Hippocampal formation (tissue), 2 donors: Measurements from ENCODE around the gene CDC25A.

ENCODE experiments used
- DNase-seq, 2 donors: peaks; one replicate each; lab custom pipeline; 2025; lab: John Stamatoyannopoulos, UW

CDC25A gene

DNA sequence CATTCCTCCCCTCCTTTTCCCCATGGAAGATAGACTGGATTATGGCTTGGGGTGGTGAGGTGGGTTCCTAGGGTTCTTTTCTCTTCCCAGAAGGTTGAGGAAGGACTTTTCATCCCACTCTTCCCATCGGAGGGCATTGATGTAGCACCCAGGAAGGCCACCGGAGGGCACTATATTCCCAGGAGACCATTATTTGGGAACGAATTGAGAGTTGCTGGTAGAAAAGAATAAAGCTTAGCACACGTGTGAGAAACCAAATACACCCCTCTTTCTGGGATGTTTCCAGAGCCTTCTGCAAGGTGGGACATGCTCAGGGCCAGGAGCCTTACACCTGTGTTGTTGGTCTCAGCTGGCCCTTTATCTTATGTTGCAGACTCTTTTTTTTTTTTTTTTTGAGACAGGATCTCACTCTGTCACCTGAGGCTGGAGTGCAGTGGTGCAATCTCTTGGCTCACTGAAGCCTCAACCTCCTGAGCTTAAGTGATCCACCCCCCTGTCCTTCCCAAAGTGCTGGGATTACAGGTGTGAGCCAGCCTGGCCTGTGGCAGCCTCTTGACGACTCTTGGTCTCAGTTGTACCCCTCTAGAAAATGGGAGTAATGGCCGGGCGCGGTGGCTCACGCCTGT, 6.3 kb upstream of the CDC25A start:
- DNase-seq, result peak; percentile 11 to 33

DNA sequence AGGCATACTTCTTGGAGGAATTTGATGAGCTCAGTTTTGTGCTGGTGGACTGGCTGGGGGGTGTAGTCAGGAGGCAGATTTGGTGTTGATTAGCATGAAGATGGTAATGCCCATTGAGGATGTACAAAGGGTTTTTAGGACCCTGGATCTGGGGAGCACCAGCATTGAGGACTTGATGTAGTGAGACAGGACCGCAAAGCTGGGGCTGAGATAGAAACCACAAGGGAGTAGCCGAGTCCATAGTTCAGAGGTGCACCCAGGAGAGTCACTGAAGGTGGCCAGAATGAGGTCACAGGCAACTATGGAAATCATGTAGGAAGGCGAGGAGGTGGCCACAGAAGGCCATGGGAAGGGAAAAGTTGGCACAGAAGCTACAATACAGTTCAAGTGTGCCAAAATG, 2.7 kb upstream of the CDC25A start:
- no peak for DNase-seq

DNA sequence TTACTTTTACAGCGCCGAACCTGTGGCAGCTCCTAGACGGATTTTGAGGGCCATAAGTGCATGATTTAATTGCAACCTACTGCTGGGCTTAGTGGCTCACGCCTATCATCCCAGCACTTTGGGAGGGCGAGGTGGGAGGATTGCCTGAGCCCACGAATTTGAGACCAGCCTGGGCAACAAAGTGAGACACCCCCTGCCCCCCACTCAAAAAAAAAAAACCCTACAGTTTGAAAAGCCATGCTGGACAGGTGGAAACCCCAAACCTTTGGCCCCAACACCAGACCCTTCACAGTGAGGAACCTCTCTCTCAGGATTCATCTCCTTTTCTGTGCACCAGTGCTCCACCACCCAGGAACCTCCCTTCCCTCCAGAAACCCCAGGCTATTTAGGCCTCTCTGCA, 1.1 kb upstream of the CDC25A start:
- no peak for DNase-seq

DNA sequence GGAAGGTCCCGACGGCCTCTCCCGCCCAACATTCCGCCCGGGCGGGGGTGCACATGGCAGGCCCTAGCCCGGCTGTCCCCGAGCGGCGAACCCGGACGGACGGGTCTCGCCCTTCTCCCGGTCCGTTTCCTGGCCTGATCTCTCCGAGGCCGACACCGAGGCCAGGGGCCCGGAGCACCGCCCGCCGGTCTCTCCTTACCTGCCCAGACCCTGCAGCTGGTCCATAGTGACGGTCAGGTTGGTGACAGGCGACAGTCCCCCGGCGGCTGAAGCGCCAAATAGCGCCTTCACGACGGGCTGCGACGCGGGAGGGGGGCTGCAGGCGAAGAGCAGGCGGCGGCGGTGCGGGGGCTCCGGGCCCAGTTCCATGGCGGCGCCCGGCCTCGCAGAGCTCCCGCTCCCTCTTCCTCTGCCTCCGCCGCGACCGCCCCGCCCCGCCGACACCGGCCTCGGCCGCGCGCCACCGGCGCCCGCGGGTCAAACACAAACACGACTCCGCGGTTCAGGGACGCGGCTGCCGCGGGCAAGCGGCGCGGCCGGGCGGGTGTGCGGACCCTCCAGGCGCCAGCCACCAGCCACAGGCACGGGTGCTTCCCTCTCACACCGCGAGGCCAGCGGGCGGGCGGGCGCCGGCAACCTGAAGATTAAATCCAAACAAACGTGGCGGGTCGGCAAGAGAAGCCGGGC, 495 bp downstream of the CDC25A start:
- no peak for DNase-seq

DNA sequence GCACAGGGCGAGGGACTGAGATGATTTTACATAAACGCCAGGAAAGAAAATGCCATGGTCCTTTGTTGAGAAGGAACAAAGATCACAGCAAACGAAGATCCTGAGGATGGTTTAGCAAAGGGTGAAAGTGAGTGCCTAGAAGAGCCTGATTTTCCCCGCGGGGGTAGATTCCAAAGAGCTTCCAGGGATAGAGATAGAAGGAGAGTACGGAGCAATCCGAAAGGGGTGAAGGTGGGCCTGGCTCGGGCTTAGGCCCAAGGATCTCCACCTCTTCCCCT, 977 bp downstream of the CDC25A start:
- DNase-seq, result no peak

DNA sequence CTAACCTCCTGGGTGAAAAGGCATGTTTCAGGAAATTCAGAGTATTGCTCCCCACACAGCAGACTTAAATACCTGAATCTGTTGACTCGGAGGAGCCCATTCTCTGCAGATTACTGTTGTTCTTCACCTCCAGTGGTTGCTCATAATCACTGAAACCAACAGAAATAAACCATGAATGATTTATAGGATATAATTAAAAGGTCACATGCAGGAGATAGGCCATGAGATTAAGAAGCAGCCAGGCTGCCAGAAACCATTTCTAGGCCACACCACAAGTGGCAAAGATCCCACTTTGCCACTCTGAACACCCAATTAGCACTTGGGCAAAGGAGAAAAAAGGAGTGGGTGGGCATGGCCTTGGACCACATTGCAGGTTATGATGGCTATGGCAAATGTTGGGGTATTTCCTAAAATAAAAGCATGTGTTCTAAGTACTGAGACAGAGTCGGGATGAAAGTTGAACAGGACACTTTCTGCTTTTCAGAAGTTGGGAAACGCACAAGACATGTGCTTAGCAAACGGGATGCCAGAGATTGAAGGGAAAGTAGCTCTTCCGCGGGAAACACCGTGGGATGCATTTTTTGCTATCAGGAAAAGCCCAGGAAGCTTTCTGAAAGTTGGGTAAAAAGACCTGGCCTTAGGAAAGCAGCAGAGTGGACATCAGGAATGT, 1.5 kb downstream of the CDC25A start:
- no peak for DNase-seq

DNA sequence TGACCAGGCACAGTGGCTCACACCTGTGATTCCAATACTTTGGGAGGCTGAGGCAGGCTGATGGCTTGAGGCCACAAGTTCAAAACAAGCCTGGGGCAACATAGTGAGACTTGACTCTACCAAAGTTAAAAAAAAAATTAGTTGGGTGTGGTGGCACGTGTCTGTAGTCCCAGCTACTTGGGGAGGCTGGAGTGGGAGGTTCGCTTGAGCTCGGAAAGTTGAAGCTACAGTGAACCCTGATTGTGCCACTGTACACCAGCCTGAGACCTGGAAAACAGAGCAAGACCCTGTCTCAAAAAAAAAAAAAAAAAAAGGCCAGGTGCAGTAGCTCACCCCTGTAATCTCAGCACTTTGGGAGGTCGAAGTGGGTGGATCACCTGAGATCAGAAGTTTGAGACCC, 3.1 kb downstream of the CDC25A start:
- DNase-seq, result no peak

DNA sequence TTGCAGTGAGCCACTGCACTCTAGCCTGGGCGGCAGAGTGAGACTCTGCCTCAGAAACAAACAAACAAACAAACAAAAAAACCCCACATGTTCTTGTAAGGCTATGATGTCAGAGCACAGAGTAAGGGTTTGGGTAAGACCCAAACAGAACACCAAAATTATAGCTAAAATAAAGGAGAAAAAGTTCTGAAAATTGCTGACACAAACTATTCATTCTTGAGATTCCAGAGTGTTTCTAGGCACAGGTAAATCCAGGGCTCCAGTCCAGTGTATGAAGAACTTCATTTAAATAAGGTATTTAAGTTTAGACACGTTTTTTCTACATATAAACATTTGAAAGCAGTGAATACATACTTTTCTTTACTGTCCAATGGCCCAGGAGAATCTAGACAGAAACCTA, 3.9 kb downstream of the CDC25A start:
- no peak for DNase-seq

DNA sequence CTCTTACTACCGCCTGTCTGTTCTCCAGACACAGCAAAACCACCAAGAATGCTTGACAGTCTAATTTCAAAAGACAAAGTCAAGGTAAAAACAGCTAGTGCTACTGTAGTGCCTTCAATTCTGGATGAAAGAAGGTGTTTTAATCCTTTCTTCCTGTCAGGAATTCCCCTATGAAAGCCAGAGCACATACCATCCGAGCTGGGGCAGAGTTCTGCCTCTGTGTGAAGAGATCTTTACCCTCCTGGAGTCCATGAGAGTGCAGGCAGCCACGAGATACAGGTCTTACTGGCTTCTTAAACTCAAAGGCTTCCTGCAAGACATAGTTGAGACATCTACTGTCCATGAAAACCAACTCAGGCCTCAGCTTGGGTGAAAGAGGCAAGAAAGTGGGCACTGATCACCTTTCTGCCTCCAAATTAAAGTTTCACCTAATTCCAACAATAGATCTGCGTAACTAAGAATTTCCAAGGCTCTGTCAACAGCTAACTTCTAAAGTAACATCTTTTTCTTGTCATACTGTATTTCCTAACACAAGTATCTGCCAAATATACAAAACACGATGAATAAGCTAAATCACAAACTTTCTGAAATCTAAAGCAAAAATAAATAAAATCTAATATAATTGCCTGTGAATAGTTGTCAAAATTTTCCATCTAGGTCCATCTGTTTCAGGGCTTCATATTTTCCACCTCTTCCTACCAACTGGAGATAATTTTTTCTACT, 7.5 kb downstream of the CDC25A start:
- no peak for DNase-seq

DNA sequence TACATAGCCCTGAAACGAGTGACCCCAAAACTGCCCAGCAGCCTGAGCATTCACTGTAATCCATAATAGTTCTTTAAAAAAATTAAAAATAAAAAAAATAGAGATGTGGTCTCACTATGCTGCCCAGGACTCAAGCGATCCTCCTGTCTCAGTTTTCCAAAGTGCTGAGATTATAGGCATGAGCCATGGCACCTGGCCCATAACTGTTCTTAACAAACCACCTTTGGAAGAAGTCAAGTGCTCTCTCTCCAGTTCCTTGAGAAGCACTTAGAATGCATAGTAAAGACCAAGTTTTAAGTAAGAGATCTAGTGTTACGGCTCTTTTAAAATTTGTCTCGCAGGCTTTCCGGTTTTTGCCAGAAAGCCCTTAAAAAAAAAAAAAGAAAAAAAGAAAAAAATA, 8.2 kb downstream of the CDC25A start:
- DNase-seq, result no peak

DNA sequence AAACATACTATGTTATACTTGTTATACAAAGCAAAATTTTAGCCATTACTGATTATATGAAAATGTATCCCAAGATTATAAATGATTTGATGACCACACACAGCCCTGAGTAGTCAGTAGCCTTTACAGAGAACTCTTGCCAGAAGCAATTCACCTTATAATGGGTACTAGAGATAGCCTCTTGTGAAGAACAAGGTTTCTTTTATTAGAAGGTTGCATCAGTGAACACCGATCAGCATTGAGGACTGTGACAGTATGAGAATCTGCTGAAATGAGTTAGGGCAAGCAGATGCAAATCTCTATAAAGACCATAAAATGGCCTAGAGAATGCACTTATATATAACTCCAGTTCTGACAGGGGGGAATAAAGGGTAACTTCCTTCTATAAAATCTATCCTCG, 10.1 kb downstream of the CDC25A start:
- no peak for DNase-seq

DNA sequence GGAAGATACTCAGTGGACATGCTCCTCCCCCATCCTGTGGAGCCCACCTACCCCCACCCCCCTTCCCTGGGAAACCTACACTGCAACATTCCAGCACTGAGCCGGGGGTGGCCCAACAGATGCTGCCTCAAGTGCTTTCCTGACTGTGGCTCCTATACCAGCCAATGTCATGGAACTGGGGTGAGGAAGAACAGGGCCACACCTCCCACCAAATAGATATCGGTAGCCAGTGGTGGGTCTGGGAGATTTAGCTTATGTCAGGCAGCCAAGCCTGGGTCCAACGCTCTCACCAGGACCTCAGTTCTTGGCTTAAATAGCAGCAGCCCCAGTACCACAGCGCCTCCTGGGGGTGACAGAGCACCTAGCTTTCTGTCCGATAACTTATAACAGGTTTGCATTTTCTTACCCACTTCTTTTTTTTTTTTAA, 30.3 kb downstream of the CDC25A start:
- DNase-seq, result peak in 1 of 2 donors; percentile 13

DNA sequence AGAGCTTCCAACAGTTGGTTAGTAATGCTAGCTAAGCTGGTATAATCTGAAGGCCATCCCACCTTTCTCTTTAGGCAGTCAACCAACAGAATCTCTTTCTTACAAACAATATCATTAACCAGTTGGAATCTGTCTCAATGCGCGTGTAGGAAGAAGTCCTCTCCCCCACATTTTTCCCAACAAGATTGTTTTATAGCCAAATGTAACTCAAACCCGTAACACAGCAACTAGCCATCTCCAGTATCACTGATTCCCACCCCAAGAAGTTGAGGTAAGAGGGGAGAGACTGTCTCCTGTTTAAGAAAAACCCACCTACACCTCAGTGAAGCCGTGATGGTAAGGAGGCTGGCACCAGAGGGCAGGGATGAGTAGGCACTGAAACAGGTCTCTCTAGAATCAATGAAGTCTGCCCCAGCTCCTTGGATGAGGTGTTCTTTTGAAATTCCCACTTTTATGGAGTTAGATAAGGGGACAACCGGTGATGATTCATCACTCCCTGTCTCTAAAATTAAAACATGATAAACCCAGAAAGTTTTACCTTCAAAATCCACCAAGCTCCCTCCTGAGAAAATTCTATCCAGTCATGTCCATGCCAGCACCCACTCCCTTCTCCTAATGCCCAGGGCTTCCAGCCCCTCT, 30.9 kb downstream of the CDC25A start:
- no peak for DNase-seq

DNA sequence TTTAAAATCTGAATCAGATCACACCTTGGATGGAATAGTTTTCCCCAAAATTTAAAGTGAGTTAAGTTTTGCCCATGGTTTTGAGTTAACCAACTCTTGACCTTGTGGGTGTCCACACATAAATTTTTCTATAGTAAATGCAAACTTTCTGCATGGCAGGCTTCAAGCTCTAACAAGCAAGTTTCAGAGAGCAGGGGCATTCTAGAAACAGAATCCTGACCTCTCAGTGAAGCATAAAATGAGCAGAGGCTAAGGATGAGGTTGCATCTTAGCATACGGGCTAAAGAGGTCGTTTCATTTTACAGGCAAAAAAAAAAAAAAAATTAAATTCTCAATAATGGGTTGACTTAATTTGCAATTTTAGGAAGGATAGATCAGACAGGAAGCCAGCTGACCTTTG, 32.1 kb downstream of the CDC25A start:
- no peak for DNase-seq

DNA sequence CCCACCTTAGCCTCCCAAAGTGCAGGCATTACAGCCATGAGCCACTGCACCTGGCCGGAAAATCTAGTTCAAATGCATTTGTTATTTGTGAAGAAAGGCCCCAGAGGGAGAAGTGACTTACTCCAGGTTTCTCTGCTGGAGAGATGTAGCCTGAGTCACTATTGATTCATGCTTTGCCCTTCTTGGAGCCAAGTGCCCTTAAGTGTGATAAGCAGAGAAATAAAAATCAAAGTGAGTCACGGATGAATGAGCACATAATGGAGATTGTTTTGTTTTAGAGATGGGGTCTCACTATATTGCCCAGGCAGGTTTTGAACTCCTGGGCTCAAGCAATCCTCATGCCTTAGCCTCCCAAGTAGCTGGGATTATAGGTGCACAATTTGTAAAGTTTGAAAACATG, 33.1 kb downstream of the CDC25A start:
- DNase-seq, result no peak

DNA sequence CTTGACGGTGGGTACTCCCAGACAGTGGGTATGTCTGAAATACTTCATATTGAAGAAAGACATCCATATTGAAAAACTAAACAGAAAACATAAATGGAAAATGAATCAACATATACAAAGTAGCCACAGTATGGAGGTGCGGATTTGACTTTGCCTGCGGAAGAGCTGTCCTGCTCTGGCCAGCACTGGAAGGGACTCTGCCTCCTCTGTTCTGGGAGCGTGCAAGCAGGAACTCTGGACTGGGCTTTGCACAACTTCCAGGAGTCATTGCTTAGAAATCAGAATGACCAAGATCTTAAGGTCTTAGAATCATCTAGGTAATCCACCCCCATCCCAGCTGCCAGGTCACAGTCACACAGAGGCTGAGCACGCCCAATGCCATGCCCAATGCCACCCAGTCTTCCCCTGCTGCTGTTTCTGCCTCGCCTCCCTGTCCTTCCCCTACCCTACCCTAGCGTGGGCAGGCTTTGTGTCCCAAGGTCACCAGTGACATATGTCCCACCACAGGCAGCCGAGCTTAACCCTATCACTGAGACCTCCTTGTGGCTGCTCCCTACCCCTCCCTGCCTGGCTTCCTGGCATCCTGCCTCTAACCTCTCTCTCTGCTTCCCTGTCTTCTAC, 36.3 kb downstream of the CDC25A start:
- no peak for DNase-seq

DNA sequence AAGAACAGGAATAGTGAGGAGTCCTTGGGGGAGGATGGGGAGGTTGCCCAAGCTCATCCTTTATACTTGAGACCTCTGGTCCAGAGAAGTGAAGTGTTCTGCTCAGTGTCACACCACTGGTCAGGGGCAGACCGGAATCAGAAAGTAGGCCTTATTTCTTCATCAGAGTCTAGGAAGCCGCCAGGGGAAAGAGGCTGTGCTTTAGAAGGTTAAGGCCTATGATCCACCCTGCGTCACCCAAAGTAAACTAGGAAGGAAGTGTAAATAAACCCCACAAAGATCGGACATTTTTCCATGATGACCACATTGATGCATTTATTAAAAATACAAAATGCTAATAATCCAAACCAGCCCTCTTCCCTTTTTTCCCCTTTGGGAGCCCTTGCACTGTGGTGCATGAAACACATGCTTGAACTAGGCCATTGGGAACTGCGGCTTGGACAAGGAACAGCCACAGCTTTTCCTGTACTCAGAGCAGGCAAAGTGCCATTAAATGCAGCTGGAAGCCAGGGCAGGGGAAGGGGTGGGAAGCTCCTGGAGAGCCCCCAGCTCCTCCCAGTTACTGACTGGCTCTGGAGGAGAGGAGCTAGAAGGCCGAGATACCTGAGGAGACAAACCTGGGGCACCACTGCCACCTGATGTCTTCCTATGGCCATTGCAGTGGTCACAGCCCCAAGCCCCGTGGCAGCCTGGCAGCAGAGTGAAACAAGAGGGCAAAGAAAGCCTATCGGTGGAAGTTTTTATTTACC, 37.0 kb downstream of the CDC25A start:
- peak; percentile 59 to 66 for DNase-seq

DNA sequence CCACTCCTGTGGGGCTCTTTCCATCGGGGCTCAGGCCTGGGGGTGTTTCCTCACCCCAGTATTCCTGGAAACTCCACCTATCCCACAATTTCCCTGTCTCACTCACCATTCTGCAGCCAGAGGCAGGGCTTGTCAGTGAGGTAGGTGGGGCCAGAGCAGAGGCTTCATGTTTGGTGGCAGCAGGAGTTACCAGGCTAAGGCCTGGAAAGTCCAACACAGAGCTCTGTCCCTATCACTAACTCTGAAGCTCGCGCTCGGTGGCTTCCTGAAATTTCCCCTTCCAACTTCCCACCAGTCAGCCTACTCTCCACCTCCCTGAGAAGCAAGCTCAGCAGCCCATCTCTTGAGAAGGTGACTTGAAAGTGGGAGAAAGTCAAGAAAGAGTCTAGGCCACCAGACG, 44.2 kb downstream of the CDC25A start:
- no peak for DNase-seq

DNA sequence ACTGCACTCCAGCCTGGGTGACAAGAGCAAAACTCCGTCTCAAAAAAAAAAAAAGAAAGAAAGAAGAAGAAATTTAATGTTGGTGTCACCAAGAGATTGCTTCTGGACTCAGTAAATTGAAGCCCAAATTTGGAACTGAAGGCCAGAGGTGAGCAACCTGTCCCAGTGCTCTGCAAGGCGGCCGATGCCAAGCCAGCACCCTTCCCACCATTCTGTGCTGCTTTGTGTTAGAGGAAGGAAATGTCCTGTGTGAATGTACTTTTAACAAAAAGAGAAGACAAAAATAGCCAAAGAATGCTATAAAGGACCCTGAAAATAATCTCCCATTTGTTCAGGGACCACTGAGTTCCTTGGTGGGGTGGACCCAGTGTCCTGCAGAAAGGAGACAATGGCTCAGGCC, 44.6 kb downstream of the CDC25A start:
- DNase-seq, result no peak

DNA sequence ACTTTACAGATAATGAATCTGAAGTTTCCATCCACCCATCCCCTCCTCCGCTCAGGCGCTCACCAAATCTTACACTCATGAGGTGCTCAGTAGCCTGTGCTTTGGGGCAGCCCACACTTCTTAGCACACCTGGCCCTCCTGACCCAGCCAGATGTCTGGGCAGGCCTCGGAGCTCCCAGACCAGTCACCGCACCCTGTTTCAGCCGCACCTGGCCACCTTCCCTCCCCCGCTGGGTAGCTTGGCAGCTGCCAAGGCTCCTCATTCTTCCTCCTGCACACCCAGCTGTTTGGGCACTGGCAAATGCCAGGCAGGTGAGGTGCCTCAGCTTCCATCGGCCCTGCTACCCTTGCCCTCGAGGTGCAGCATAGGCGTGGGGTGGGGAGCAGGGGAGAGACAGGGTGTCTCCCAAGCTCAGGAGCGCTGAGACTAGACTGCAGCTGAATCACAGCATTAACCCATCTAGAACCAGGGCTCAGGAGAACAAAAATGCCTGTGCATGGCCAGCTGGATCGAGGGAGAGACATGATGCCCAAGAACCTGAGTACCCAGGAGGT, 45.8 kb downstream of the CDC25A start:
- DNase-seq, result no peak

DNA sequence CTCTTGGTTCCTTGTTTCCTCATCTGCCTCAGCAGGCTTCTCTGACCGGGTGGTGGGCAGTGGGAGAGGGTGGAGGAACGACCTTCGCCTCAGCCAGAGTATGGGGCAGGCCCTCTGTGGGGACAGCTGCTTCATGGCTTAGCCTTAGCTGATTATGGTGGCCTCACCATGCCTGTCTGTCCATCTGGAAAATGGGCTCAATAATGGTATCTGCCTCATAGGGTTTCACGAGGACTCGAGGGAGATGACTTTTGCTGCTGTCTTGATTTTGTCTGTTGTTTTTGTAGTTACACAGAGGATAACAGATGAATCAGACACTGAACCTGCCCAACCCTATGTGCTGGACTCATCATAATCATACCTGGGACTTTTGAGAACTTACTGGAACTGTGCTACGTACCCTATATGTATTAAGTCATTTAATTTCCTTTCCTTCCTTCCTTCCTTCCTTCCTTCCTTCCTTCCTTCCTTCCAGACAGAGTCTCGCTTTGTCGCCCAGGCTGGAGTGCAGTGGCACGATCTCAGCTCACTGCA, 46.5 kb downstream of the CDC25A start:
- no peak for DNase-seq
